Measurements from ENCODE around the gene EOMES.

Gene EOMES

GRCh38 chr3:27678234-27678633 lies 43.9 kb downstream of the EOMES start:
- Mint-ChIP-seq H3K27me3 (no peaks in the 10 kb centered on the region), H3K4me1 (ENCODE audit: low read depth) (peaks cover 10% of the 10 kb centered on the region)

GRCh38 chr3:27677565-27677964 lies 44.6 kb downstream of the EOMES start:
- Mint-ChIP-seq H3K4me3 (no peak overlapping the region), H3K4me1 (ENCODE audit: low read depth) (peaks cover 10% of the 10 kb centered on the region), H3K27ac (no peak overlapping the region), H3K27me3 (no peaks in the 10 kb centered on the region), H3K36me3 (ENCODE audit: low read depth) (no peaks in the 10 kb centered on the region), H3K9me3 (no peaks in the 10 kb centered on the region)

More at GRCh38 chr3:27678234-27678633, 43.9 kb downstream of the EOMES start:
- no peak overlapping the region for H3K4me3 Mint-ChIP-seq
- H3K9me3 Mint-ChIP-seq: no peaks in the 10 kb centered on the region
- H3K27ac Mint-ChIP-seq: no peak overlapping the region
- H3K36me3 Mint-ChIP-seq (ENCODE audit: low read depth): no peaks in the 10 kb centered on the region

DNA sequence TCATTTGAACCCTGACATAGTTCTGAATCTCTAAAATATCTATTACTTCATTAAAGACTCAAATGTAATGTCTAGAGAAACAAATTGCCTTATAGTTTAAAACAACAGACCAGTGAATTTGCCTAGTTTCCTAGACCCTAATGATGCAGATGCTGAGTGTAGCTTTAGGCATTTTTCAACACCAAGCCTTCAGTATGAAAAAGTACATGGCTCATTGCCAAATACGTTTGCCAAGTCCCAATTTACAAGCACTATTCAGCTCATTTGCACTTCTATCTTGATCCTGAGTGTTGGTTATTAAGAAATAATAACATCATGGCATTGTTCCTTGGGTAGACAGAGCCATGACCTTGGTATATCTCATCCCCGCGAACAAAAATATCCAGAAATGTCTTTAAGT lies 46.8 kb downstream of the EOMES start:
- H3K9me3 Mint-ChIP-seq: no peaks in the 10 kb centered on the region
- no peaks in the 10 kb centered on the region for H3K4me1 Mint-ChIP-seq (ENCODE audit: low read depth)
- H3K4me3 Mint-ChIP-seq: no peak overlapping the region
- no peaks in the 10 kb centered on the region for H3K27me3 Mint-ChIP-seq
- no peaks in the 10 kb centered on the region for H3K36me3 Mint-ChIP-seq (ENCODE audit: low read depth)
- no peak overlapping the region for H3K27ac Mint-ChIP-seq

DNA sequence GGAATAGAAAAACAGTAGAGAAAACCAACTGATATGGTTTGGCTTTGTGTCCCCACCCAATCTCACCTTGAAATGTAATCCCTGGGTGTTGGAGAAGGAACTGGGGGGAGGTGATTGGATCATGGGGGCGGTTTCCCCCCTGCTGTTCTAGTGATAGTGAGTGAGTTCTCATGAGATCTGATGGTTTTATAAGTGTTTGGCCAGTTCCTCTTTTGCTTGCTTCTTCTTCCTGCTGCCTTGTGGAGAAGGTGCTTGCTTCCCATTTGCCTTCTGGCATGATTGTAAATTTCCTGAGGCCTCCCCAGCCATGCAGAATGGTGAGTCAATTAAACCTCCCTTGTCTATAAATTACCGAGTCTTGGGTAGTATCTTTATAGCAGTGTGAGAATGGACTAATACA lies 48.4 kb downstream of the EOMES start:
- Mint-ChIP-seq H3K4me1 (ENCODE audit: low read depth) (peaks cover 5% of the 10 kb centered on the region), H3K9me3 (no peaks in the 10 kb centered on the region), H3K36me3 (ENCODE audit: low read depth) (no peaks in the 10 kb centered on the region), H3K4me3 (no peak overlapping the region), H3K27me3 (no peaks in the 10 kb centered on the region), H3K27ac (no peak overlapping the region)

DNA sequence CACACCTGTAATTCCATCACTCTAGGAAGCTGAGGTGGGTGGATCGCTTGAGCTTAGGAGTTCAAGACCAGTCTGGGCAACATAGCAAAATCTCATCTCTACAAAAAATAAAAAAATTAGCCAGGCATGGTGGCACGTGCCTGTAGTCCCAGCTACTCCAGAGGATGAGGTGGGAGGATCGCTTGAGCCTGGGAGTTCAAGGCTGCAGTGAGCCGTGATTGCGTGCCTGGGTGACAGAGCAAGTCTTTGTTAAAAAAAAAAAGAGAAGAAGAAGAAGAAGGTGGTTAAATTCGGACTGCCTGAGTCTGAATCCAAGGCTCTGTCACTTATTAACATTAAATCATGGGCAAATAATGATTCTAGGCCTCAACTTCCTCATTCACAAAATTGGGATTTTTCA lies 51.0 kb downstream of the EOMES start:
- H3K36me3 Mint-ChIP-seq (ENCODE audit: low read depth): no peaks in the 10 kb centered on the region
- no peak overlapping the region for H3K27ac Mint-ChIP-seq
- no peaks in the 10 kb centered on the region for H3K9me3 Mint-ChIP-seq
- H3K27me3 Mint-ChIP-seq: no peaks in the 10 kb centered on the region
- H3K4me3 Mint-ChIP-seq: no peak overlapping the region
- H3K4me1 Mint-ChIP-seq (ENCODE audit: low read depth): peaks cover 14% of the 10 kb centered on the region

- H3K27ac Mint-ChIP-seq: no peak overlapping the region
- no peaks in the 10 kb centered on the region for H3K27me3 Mint-ChIP-seq
Observed at GRCh38 chr3:27670619-27671018, 51.5 kb downstream of the EOMES start.

DNA sequence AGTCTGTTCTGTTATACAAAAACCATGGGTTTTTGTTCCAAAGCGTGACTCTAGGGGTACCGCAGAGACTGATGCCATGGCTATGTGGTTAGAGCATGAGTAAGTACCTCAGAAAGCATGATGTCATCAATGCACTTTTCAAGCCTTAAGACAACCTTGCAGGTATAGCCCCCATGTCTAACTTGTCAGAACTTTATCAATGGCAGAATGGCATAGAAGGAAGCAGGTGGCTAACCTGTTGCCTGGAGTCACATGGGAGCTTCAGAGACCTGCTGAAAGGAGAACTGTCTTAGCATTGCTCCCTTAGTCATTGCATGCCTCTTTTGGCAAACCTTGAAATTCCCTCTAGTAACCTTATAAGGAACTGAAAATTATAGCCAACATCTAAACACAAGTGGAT lies 52.5 kb downstream of the EOMES start:
- H3K9me3 Mint-ChIP-seq: no peaks in the 10 kb centered on the region
- H3K36me3 Mint-ChIP-seq (ENCODE audit: low read depth): no peaks in the 10 kb centered on the region
- H3K4me3 Mint-ChIP-seq: no peak overlapping the region
- H3K27me3 Mint-ChIP-seq: no peaks in the 10 kb centered on the region
- peaks cover 14% of the 10 kb centered on the region for H3K4me1 Mint-ChIP-seq (ENCODE audit: low read depth)
- H3K27ac Mint-ChIP-seq: no peak overlapping the region

More at GRCh38 chr3:27670619-27671018, 51.5 kb downstream of the EOMES start:
- H3K4me1 Mint-ChIP-seq (ENCODE audit: low read depth): peaks cover 14% of the 10 kb centered on the region
- H3K4me3 Mint-ChIP-seq: no peak overlapping the region
- no peaks in the 10 kb centered on the region for H3K36me3 Mint-ChIP-seq (ENCODE audit: low read depth)
- H3K9me3 Mint-ChIP-seq: no peaks in the 10 kb centered on the region

DNA sequence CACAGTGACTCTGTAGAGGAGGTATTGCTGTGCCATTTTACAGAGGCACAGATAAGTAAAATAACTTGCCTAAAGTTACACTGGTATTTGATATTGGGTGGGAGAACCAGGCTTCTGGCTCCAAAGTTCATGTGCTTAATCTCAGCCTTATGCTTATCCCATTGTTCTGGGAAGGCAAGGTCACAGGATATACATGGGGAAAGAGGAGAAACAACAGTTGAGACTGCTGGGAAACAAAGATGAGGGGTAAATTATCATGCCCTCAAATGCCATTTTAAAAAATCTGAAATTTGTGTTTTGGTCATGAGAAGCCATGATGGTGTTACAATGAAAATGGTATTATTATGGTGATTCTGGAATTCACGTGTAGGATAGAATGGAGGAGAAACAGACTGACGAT lies 54.4 kb downstream of the EOMES start:
- no peaks in the 10 kb centered on the region for H3K27me3 Mint-ChIP-seq
- peak overlapping the region; percentile 42 for H3K27ac Mint-ChIP-seq
- no peaks in the 10 kb centered on the region for H3K36me3 Mint-ChIP-seq (ENCODE audit: low read depth)
- H3K9me3 Mint-ChIP-seq: no peaks in the 10 kb centered on the region
- no peak overlapping the region for H3K4me3 Mint-ChIP-seq
- peaks cover 14% of the 10 kb centered on the region for H3K4me1 Mint-ChIP-seq (ENCODE audit: low read depth)

DNA sequence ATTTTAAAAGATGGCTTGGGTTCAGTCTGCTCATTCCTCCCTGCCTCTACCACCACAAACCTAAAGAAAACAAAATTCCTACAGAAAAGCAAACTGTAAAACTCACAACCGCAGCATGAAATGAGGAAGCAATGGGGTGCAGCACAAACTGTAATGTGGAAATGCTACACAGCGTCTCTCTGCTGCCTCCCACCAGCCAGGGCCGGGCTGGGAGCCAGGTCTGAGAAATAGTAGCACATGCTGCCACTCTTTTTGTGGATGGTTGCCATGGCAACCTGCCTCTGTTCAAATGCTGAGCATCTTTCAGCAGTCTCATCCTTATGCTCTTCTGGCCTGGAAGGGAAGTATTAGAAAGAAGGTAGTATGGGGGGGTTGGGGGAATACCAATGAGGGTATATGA lies 55.4 kb downstream of the EOMES start:
- H3K4me3 Mint-ChIP-seq: no peak overlapping the region
- H3K9me3 Mint-ChIP-seq: no peaks in the 10 kb centered on the region
- H3K36me3 Mint-ChIP-seq (ENCODE audit: low read depth): no peaks in the 10 kb centered on the region
- H3K27ac Mint-ChIP-seq: no peak overlapping the region
- peaks cover 21% of the 10 kb centered on the region for H3K4me1 Mint-ChIP-seq (ENCODE audit: low read depth)
- H3K27me3 Mint-ChIP-seq: no peaks in the 10 kb centered on the region

DNA sequence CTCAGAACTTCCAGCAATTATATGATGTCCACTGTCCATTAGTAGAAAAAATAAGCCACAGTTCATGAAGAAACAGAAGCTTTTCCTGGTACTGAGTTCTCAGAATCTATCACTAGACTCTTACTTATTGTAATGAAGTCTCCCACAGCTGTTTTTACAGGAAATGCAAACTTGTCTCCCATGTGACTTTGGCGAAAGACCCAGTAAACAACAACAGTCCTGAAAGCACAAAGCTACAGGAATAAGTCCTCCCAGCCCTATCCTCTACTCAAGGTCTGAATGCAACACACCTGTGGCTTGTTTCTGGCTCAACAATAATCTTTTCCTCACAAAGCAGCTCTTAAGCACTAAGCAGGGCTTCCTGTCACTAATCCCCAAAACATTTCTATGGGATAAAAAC lies 55.9 kb downstream of the EOMES start:
- Mint-ChIP-seq H3K4me1 (ENCODE audit: low read depth) (peaks cover 25% of the 10 kb centered on the region), H3K4me3 (no peak overlapping the region), H3K36me3 (ENCODE audit: low read depth) (no peaks in the 10 kb centered on the region), H3K9me3 (no peaks in the 10 kb centered on the region), H3K27ac (no peak overlapping the region), H3K27me3 (no peaks in the 10 kb centered on the region)
